ENCODE measurements around the gene STK11.

Gene STK11, protein sequence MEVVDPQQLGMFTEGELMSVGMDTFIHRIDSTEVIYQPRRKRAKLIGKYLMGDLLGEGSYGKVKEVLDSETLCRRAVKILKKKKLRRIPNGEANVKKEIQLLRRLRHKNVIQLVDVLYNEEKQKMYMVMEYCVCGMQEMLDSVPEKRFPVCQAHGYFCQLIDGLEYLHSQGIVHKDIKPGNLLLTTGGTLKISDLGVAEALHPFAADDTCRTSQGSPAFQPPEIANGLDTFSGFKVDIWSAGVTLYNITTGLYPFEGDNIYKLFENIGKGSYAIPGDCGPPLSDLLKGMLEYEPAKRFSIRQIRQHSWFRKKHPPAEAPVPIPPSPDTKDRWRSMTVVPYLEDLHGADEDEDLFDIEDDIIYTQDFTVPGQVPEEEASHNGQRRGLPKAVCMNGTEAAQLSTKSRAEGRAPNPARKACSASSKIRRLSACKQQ

DNA sequence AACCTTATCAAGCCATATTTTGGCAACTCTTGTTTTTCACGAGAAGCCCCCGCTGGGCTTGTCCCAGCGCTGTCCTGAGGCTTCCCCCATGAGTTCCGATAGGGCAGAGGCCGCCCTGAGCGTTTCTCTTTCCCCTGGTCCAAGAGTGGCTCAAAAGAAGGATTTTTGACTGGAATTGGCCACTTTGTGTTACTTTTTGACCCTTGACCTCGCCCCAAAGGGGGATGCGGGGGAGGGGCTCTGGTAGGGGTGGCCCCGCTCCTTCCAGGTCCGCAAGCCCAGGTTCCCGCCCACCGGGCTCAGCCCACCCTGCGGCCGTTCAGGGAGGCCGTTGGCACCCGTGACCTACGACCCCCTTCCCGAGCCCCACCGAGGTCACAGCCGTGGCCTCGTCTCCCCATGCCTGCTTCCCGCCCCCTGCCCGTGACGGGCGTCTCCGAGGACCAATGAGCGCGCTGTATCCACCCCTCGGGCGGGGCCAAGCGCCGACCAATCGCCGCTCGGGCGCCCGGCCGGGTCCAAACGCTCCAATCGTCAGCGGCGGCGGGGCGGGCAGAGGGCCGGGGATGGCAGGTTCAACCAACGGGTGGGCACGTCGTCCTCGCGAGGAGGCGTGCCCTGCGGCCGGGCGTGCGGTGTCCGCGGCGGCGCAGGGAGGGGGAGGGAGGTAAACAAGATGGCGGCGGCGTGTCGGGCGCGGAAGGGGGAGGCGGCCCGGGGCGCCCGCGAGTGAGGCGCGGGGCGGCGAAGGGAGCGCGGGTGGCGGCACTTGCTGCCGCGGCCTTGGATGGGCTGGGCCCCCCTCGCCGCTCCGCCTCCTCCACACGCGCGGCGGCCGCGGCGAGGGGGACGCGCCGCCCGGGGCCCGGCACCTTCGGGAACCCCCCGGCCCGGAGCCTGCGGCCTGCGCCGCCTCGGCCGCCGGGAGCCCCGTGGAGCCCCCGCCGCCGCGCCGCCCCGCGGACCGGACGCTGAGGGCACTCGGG is at the start of gene STK11:
Gene STK11 (plus strand): TSS at position 665 of the 986 bp plus-strand sequence. CDS start 1,136 bp downstream, outside the sequence.
- H3K4me3 ChIP-seq (ENCODE audit: low read depth, low read length): peak within 1 kb of the TSS; percentile 70

DNA sequence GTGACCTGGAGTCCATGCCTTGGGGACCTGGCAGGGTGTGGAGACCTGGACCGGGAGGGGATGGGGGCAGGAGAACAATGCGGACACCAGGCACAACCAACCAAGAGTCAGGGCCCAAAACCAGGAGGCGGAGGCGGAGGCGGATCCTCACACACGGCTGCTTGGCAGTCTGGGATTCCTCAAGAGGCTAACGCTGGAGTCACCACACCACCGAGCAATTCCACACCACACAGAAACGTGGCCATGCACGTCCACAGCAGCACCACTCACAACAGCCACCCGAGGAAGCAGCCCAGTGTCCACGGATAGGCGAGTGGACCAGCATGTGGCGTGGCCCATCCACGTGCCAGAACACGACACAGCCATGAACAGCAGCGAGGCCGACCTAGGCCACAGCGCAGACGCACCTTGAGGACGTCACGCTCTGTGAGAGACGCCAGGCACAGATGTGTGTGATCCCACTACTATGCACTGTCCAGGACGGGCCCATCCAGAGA is 49.2 kb upstream of the STK11 start:
- no peak overlapping the region for H3K4me3 ChIP-seq (ENCODE audit: low read depth, low read length)

DNA sequence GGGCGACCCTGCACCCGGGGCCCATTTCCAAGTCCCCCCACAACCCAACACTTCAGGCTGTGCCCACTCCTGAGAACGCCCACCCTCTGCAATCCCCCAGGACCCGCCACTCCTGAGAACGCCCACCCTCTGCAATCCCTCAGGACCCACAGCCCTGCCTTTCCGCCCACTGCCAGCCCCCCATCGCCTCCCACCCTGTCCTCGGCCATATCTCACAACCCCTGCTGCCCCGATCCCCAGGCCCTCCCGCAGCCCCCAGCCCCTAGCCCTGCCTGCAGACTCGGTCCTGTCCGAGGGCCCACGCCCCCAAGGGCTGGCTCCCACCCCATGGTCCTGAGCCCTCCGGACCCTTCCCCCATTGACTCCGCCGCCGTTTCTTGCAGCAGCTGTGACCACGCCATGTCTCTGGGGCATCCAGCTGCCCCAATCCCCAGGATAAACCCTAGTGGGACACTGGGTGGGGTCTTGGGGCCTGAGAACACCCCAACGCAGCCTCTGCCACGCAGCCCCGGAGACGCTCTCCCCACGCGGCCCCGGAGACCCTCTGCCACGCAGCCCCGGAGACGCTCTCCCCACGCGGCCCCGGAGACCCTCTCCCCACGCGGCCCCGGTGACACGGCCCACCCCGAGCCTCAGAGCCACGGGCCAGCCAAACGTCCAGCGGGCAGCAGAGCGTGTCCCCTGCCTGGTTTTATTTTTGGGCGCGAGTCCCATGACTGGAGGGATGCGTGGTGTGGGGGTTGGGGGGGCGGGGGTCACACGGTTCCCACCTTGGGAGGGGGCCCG is 48.6 kb upstream of the STK11 start:
- H3K4me3 ChIP-seq (ENCODE audit: low read depth, low read length): no peak overlapping the region

- no peak overlapping the region for H3K4me3 ChIP-seq (ENCODE audit: low read depth, low read length)
Observed at GRCh38 chr19:1157931-1158884, 47.4 kb upstream of the STK11 start.

- no peak overlapping the region for H3K4me3 ChIP-seq (ENCODE audit: low read depth, low read length)
Observed at GRCh38 chr19:1158885-1159448, 46.6 kb upstream of the STK11 start.

DNA sequence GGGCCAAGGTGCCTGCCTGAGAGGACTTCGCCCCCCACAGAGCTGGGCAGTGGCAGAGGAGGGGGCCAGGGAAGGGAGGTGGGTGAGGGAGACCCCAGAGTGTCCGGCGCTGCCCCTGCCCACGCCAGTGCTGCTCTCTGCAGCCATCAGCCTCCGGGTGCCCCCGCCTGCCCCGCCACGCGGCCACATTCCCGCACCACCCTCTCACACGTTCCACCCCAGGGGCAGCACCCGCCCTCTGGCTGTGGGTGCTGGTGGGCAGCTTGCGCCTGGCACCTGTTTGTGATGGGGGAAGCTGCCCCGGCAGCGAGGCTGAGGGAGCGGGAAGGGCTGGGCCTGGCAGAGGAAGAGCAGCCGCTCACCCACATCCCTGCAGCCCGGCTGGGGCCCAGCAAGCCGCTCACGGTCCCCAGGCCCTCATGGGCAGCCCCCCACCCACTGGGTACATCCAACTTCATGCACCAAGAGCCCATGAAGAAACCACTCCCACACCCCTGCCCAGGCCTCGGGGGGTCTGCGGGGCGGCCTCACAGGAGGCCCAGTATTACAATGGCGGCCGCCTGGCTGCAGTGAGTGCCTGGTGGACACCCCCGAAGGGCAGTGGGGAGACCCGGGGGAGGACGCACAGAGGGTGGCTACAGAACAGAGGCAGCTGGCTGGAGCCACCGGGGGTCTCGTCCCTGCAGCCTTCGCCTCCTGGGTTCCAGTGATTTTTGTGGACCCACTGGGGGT is 45.5 kb upstream of the STK11 start:
- H3K4me3 ChIP-seq (ENCODE audit: low read depth, low read length): no peak overlapping the region

- H3K4me3 ChIP-seq (ENCODE audit: low read depth, low read length): no peak overlapping the region
Observed at GRCh38 chr19:1161716-1162115, 43.9 kb upstream of the STK11 start.

- H3K4me3 ChIP-seq (ENCODE audit: low read depth, low read length): no peak overlapping the region
Observed at GRCh38 chr19:1162404-1163282, 42.9 kb upstream of the STK11 start.

- no peak overlapping the region for H3K4me3 ChIP-seq (ENCODE audit: low read depth, low read length)
Observed at GRCh38 chr19:1163283-1163933, 42.2 kb upstream of the STK11 start.

DNA sequence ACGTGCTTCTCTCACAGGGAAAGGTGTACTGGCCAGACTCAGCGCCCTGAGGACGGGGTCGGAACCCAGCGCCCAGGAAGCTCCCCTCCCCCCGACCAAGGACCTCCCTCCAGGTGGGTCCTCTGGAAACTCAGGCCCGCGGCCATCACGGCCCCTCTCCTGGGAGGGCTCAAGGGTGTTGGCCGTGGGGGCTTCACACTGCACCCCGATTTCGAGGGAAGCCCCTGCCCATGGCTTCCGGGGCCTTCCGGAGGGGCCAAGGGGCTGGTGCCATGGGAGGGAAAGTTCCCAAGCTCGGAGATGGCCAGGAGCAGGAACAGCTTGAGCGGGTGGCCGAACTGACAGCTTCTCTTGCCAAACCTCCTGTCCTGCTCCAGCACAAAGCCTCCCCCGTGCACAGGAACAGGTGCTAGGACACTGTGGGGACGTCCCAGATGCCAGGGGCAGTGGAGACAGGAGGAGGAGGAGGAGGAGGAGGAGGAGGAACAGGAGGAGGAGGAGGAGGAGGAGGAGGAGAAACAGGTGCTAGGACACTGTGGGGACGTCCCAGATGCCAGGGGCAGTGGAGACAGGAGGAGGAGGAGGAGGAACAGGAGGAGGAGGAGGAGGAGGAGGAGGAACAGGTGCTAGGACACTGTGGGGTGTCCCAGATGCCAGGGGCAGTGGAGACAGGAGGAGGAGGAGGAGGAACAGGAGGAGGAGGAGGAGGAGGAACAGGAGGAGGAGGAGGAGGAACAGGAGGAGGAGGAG is 41.5 kb upstream of the STK11 start:
- H3K4me3 ChIP-seq (ENCODE audit: low read depth, low read length): no peak overlapping the region

DNA sequence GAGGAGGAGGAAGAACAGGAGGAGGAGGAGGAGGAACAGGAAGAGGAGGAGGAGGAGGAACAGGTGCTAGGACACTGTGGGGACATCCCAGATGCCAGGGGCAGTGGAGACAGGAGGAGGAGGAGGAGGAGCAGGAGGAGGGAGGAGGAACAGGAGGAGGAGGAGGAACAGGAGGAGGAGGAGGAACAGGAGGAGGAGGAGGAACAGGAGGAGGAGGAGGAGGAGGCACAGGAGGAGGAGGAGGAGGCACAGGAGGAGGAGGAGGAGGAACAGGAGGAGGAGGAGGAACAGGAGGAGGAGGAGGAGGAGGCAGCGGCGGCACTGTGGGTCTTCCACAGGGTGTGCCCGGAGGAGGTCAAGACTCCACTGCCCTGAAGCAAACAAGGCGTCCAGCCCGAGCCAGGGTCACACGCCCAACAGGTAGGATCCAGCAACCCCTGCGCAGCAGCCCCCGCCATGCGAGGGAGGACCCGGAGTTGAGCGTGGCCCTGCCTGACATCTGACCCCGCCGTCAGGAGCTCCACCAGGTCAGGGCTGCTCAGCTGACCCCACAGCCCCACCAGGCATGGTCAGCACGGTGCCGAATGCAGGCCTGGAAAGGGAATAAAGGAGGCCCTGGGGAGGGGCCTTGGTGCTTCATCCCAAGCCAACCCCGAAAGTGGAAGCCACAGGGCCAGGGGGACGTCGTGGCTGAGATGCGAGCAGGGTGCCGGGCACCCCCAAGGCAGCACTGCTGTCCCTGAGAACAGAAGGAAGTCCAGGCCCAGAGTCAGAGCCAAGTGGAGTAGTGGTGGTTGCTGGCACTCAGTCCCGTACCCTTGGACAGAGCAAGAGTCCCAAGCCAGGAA is 40.7 kb upstream of the STK11 start:
- no peak overlapping the region for H3K4me3 ChIP-seq (ENCODE audit: low read depth, low read length)

GRCh38 chr19:1166872-1167573 is 38.6 kb upstream of the STK11 start:
- H3K4me3 ChIP-seq (ENCODE audit: low read depth, low read length): no peak overlapping the region

DNA sequence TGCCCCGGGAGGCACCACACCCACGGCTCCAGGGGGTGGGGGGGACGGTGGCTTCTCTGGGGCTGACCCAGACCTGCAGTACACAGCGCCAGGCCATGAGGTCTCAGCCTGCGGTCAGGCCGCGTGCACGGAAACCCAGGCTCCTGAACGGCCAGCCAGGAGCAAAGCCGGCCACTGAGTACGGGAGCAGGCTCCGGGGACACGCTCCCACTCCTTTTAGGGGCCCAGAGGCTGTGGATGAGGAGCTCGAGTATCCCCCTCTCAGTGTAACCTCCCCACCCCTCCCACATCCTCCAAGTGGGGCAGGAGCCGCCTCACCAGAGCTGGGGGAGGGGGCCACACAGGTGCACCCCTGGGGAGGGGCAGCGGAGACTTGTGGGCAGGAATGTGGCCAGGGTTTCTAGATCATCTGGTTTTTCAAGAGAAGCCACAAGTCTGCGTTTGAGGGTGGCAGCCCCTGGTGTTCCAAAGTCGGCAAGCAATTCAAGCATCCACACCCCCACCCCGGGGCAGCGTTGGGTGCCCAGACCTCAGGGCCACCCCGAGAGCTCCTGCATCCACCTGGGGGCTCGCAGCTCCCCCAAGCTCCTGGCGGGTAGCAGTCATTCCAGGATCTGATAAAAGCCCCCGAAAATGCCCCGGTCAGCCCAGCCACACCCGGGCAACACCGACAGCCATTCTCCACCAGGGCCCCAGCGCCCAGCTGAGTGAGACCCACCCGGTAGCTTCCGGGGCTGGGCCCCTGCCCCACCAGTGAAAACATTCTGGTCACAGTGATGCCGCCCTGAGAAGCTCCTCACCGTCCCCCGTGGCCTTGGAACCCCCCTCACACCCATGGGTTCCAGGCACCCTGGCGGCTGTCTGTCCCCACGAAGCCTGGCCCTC is 37.6 kb upstream of the STK11 start:
- H3K4me3 ChIP-seq (ENCODE audit: low read depth, low read length): no peak overlapping the region
